Activated T-helper 1 cell treated with anti-CD3 and anti-CD28 coated beads, Interleukin-12 subunit alpha, Interleukin-12 subunit beta, Interleukin-2, Interleukin-4 antibody, amounts not matched to agents 30 ng/mL and 10 ng/mL and 1 ng/mL, durations not matched to agents 14 hours and 24 hours and 36 hours (primary cell): ENCODE measurements around the gene ARAP1. TPM values are rescaled to one million over a fixed set of nuclear protein-coding genes. Genes with fewer than 3 reads are reported as not detected.
A peak's percentile ranks its signal among the peaks of the same experiment; 100 is the strongest.

Experiments
- DNase-seq: peaks from one replicate; pipeline ENCODE4 v3.0.0; 2021; ENCODE audit warnings: low spot score
- H3K27ac Mint-ChIP-seq: one replicate; pipeline ENCODE4 v1.8.0; 2021; ENCODE audit warnings: mild to moderate bottlenecking, mixed read lengths
- H3K27me3 Mint-ChIP-seq: one replicate; pipeline ENCODE4 v1.8.0; 2022; ENCODE audit warnings: mild to moderate bottlenecking, moderate library complexity, mixed read lengths; ENCODE audit not compliant: insufficient read depth
- H3K36me3 Mint-ChIP-seq: one replicate; pipeline ENCODE4 v1.8.0; 2021; ENCODE audit warnings: low read depth, mixed read lengths
- H3K4me1 Mint-ChIP-seq: one replicate; pipeline ENCODE4 v1.8.0; 2021; ENCODE audit warnings: low read depth, mixed read lengths
- H3K4me3 Mint-ChIP-seq: one replicate; pipeline ENCODE4 v1.8.0; 2021; ENCODE audit warnings: mild to moderate bottlenecking, moderate library complexity, mixed read lengths
- H3K9me3 Mint-ChIP-seq: one replicate; pipeline ENCODE4 v1.8.0; 2021; ENCODE audit warnings: mixed read lengths
- intact Hi-C: fragments of 100-400 bp; cut with micrococcal nuclease; formaldehyde crosslinking; loops from one replicate; pipeline ENCODE4 v1.15.1; 2024
- total RNA-seq: library from RNA; stranded (reverse); gene quantifications from 2 replicates; pipeline ENCODE4 v1.2.3, GENCODE V29; 2022

ARAP1 gene
- total RNA-seq, 1 donor from 2014 or later = 88.6 TPM

DNA sequence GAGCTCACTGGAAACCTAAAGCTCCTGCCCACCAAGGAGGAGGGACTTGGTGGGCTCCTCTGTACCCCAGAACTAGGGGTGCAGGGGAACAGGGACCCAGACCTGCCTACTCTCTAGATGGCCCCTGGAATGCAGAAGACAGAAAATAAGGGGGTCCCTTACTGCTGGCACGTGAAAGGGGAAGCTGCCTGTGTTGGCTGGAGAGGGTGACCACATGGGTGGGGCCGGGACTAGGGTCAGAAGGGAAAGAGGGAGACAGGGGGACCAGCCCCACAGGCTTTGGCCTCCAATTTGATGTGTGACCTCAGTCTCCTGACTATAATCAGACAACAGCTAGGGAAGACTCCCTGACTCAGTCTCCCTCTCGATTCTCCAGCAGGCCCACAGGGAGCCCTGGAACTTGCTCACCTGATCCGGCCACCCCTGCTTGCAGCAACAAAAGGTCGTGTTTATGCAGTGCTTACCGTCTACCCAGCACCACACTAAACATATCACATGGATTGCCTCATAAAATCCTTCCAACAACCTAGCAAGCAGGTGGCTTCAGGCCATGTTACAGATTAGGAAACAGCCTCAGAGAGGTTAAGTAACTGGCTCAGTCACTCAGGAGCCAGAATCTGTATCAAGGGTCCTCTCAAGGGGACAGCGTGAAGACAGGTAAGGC is 10.2 kb downstream of the ARAP1 start:
- no peaks in the 10 kb centered on the region for H3K9me3 Mint-ChIP-seq
- intact Hi-C loops = no loop called here
- DNase-seq = no peak
- no peak overlapping the region for H3K4me3 Mint-ChIP-seq
- peaks cover 5% of the 10 kb centered on the region for H3K36me3 Mint-ChIP-seq
- no peaks in the 10 kb centered on the region for H3K27me3 Mint-ChIP-seq
- no peak overlapping the region for H3K27ac Mint-ChIP-seq
- peaks cover 50% of the 10 kb centered on the region for H3K4me1 Mint-ChIP-seq

GRCh38 chr11:72741429-72741833 is 10.8 kb downstream of the ARAP1 start:
- peaks cover 5% of the 10 kb centered on the region for H3K36me3 Mint-ChIP-seq
- peak overlapping the region; percentile 65 for H3K27ac Mint-ChIP-seq
- H3K9me3 Mint-ChIP-seq = no peaks in the 10 kb centered on the region
- intact Hi-C loops = no loop called here
- H3K4me1 Mint-ChIP-seq = peaks cover 56% of the 10 kb centered on the region
- DNase-seq = no peak
- H3K27me3 Mint-ChIP-seq = no peaks in the 10 kb centered on the region
- no peak overlapping the region for H3K4me3 Mint-ChIP-seq

- DNase-seq = no peak
- H3K4me3 Mint-ChIP-seq = no peak overlapping the region
- H3K27ac Mint-ChIP-seq = peak overlapping the region; percentile 73
- no peaks in the 10 kb centered on the region for H3K9me3 Mint-ChIP-seq
- no peaks in the 10 kb centered on the region for H3K27me3 Mint-ChIP-seq
- H3K36me3 Mint-ChIP-seq = peaks cover 5% of the 10 kb centered on the region
- intact Hi-C loops = no loop called here
- H3K4me1 Mint-ChIP-seq = peaks cover 59% of the 10 kb centered on the region
These were observed 11.4 kb downstream of the ARAP1 start for GRCh38 chr11:72740562-72741428.

DNA sequence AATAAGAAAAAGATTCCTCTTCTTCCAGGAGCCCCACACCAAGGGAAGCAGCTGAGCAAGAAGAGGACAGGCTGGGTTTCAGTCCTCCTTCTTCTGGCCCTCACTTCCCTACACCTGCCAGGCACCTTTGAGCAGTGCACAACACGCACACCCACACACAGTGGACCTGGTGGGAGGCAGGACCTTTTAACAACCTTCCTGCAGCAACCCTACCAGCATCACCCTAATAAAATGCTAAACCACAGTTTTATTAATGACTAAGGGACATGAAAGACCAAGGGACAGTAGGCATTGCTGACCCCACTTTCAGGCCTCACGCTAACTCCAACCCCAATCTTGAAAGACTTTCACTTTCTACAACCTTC is 12.2 kb downstream of the ARAP1 start:
- no peak for DNase-seq
- Mint-ChIP-seq H3K36me3 (peaks cover 5% of the 10 kb centered on the region), H3K27me3 (no peaks in the 10 kb centered on the region), H3K4me3 (no peak overlapping the region), H3K4me1 (peaks cover 59% of the 10 kb centered on the region), H3K27ac (peak overlapping the region; percentile 24), H3K9me3 (no peaks in the 10 kb centered on the region)
- intact Hi-C loops = no loop called here

DNA sequence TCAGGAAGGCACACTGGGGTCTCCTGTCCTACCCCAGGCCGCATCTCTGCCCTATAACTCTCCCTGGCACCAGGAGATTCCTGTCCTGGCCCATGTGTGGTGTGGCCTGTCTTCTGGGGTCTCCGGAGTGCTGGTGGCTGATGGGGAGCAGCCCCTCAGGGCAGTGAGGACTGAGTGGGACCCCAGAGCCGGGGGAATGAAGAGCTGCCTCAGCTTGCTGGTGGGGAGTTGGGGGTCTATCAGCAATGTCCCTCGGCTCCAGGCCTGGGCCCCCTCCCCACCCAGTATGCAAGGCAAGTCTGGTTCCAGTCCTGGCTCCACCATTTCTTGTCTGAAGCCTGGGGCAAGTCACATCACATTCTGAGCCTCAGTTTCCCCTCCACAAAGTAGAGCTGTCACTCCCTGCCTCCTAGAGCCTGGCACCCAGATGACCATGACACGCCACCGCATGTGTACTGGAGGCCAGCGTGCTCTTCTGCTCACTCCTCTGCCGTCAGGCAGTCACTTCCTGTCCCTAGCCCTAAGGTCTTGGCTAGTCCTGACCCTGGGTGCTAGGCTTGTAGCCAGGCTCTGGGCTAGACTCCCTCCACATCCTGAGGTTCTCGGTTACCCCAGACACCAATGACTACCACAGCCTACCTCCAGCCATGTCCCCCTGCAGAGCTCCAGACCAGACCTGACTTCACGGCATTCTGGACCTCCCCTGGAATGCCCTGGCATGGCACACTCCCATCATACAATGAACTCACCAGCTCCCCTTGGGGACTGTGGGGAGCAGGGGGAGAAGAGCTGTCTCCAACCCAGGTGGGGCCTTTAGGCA is 12.8 kb downstream of the ARAP1 start:
- Mint-ChIP-seq H3K9me3 (no peaks in the 10 kb centered on the region), H3K4me1 (peaks cover 56% of the 10 kb centered on the region), H3K36me3 (peaks cover 5% of the 10 kb centered on the region), H3K27me3 (no peaks in the 10 kb centered on the region), H3K4me3 (no peak overlapping the region), H3K27ac (peak overlapping the region; percentile 24)
- DNase-seq = no peak
- intact Hi-C loops = no loop called here

- H3K27me3 Mint-ChIP-seq = no peaks in the 10 kb centered on the region
- H3K9me3 Mint-ChIP-seq = no peaks in the 10 kb centered on the region
- intact Hi-C loops = no loop called here
- no peak overlapping the region for H3K4me3 Mint-ChIP-seq
- H3K36me3 Mint-ChIP-seq = peaks cover 4% of the 10 kb centered on the region
- no peak for DNase-seq
- H3K4me1 Mint-ChIP-seq = peaks cover 48% of the 10 kb centered on the region
- peak overlapping the region; percentile 99 for H3K27ac Mint-ChIP-seq
These were observed 13.7 kb downstream of the ARAP1 start for GRCh38 chr11:72738199-72739141.

- intact Hi-C loops = no loop called here
- Mint-ChIP-seq H3K27ac (peak overlapping the region; percentile 99), H3K36me3 (peaks cover 5% of the 10 kb centered on the region), H3K27me3 (no peaks in the 10 kb centered on the region), H3K4me1 (peaks cover 48% of the 10 kb centered on the region), H3K4me3 (no peak overlapping the region), H3K9me3 (no peaks in the 10 kb centered on the region)
- DNase-seq = no peak
These were observed 14.9 kb downstream of the ARAP1 start for GRCh38 chr11:72737336-72737735.

GRCh38 chr11:72736452-72737069 is 15.6 kb downstream of the ARAP1 start:
- Mint-ChIP-seq H3K4me1 (peaks cover 47% of the 10 kb centered on the region), H3K9me3 (peaks cover 1% of the 10 kb centered on the region), H3K4me3 (peak overlapping the region; percentile 67), H3K27me3 (no peaks in the 10 kb centered on the region), H3K27ac (peak overlapping the region; percentile 99), H3K36me3 (peaks cover 6% of the 10 kb centered on the region)
- intact Hi-C loops = loop anchor here (1.0 kb wide), 3 partner anchors 14 to 57 kb away; partner anchors contain the start of gene ARAP1
- peak; percentile 64 for DNase-seq

DNA sequence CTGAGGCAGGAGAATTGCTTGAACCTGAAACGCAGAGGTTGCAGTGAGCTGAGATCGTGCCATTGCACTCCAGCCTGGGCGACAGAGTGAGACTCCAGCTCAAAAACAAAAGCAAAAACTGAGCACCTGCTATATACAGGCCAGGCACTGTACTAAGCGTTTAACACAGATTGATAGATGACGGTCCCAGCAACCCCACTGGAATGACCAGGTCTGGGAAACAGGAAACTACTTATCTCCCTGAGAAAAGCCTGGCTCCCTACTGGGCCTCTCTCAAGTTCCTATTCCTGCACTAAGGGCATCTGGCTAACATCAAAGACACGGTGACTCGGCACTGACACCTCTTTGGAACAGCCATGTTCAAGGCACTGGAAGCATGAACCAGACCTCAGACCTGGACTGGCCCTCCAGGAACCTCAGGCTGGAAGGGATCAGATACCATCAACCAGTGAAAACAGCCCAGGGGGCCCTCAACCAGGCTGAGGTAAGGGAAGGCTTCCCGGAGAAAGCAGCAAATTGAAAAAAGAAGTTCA is 16.6 kb downstream of the ARAP1 start:
- intact Hi-C loops = loop anchor here (1.0 kb wide), 3 partner anchors 13 to 58 kb away; partner anchors contain the start of gene ARAP1
- Mint-ChIP-seq H3K4me1 (peaks cover 37% of the 10 kb centered on the region), H3K4me3 (no peak overlapping the region), H3K36me3 (peaks cover 13% of the 10 kb centered on the region), H3K9me3 (peaks cover 5% of the 10 kb centered on the region), H3K27ac (peak overlapping the region; percentile 59), H3K27me3 (no peaks in the 10 kb centered on the region)
- no peak for DNase-seq

- H3K27ac Mint-ChIP-seq = no peak overlapping the region
These were observed 19.9 kb downstream of the ARAP1 start for GRCh38 chr11:72732329-72732728.

GRCh38 chr11:72730737-72731136 is 21.5 kb downstream of the ARAP1 start:
- Mint-ChIP-seq H3K36me3 (peaks cover 16% of the 10 kb centered on the region), H3K9me3 (peaks cover 5% of the 10 kb centered on the region)
- intact Hi-C loops = no loop called here

More at GRCh38 chr11:72732329-72732728, 19.9 kb downstream of the ARAP1 start:
- H3K4me1 Mint-ChIP-seq = peaks cover 19% of the 10 kb centered on the region
- H3K27me3 Mint-ChIP-seq = no peaks in the 10 kb centered on the region
- no peak overlapping the region for H3K4me3 Mint-ChIP-seq
- peaks cover 5% of the 10 kb centered on the region for H3K9me3 Mint-ChIP-seq
- intact Hi-C loops = no loop called here
- H3K36me3 Mint-ChIP-seq = peaks cover 16% of the 10 kb centered on the region
- DNase-seq = no peak

More at GRCh38 chr11:72730737-72731136, 21.5 kb downstream of the ARAP1 start:
- DNase-seq = no peak
- no peak overlapping the region for H3K27ac Mint-ChIP-seq
- H3K27me3 Mint-ChIP-seq = no peaks in the 10 kb centered on the region
- peaks cover 9% of the 10 kb centered on the region for H3K4me1 Mint-ChIP-seq
- H3K4me3 Mint-ChIP-seq = no peak overlapping the region
